ENCODE results near the gene RAB3GAP1.
"Not testable (repeated sequence)": the region's sequence is repeated elsewhere in the genome, so short reads cannot be mapped to it uniquely, and the experiment has no call there.

Gene RAB3GAP1

GRCh38 chr2:135105513-135106316, 53.6 kb downstream of the RAB3GAP1 start:
- DNase-seq (ENCODE audit: low read depth): not testable (repeated sequence)

DNA sequence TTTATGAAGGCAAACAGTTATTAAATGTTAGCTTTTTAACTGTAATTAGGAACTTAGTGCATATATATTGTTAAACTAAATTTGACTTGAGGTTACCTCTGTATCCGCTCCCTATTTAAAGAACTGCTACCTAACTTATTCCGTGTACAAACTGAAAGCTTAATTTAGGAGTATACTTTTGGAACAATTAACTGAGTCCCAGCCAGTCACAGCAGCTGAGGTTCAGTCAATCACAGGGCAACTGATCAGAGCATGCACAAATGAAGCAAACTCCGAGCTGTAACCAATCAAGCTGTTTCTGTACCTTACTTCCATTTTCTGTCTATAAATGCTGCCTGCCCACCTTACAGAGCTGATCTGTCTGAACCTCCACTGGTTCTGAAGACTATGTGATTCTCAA, 61.2 kb downstream of the RAB3GAP1 start:
- DNase-seq (ENCODE audit: low read depth): no peak

DNA sequence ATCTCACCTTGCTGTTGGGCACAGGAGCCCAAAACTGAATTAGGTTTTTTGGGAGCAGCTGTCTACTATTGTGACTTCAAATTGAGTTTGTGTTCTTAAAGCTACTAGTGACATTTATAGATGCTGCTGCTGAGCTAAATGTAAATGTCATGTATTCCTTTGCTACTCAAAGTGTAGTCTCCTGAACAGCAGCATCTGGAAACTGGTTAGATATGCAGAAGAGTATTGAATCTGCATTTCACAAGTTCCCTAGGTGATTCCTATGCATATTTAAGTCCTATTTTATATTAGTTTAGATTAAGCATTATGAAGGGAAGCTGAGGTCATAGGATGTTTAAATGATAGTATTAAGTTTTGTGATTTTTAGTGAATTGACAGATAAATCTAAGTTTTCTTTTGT, 67.5 kb downstream of the RAB3GAP1 start:
- DNase-seq (ENCODE audit: low read depth): no peak

- no peak for DNase-seq (ENCODE audit: low read depth)
Measured at GRCh38 chr2:135121016-135121657, 69.0 kb downstream of the RAB3GAP1 start.

DNA sequence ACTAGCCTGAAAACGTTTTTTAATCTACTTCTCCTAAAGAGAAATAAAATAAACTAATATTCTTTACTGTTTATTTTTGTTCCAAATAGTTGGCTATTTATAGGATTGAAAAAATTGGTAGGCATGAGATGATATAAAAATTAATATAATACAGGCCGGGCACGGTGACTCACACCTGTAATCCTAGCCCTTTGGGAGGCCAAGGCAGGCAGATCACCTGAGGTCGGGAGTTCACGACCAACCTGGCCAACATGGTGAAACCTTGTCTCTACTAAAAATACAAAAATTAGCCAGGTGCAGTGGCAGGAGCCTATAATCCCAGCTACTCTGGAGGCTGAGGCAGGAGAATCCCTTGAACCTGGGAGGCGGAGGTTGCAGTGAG, 69.6 kb downstream of the RAB3GAP1 start:
- DNase-seq (ENCODE audit: low read depth): not testable (repeated sequence)

DNA sequence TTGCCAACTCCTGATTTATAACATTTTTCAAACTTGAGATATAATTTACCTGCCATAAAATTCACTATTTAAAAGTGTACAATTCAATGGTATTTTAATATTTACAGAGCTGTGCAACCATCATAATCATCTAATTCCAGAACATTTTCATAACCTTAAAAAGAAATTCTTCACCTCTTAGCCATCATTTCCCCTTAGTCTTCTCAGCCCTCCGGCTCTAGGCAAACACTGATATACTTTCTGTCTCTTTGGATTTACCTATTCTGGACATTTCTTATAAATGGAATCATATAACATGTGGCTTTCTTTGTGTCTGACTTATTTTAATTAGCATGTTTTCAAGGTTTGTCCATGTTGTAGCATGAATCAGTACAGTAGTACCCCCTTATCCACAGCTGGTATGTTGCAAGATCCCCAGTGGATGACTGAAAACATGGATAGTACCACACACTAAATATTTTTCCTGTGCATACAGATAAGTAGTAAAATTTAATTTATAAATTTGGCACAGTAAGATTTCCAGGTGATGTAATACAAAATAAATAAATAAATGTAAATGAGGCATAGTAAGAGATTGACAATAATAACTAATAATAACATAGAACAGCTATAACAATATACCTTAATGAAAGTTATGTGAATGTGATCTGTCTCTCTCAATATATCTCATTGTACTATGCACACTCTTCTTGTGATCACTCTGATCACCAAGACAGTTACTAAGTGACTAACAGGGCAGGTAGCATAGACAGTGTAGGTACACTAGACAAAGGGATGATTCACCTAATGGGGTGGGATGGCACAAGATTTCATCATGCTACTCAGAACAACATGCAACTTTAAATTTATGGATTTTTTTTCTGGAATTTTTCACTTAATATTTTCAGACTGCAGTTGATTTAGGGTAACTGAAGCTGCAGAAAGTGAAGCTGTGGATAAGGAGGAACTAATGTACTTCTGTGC, 73.1 kb downstream of the RAB3GAP1 start:
- DNase-seq (ENCODE audit: low read depth): no peak

- DNase-seq (ENCODE audit: low read depth): no peak
Measured at GRCh38 chr2:135125940-135126339, 73.8 kb downstream of the RAB3GAP1 start.

GRCh38 chr2:135130751-135131150, 78.7 kb downstream of the RAB3GAP1 start:
- no peak for DNase-seq (ENCODE audit: low read depth)

DNA sequence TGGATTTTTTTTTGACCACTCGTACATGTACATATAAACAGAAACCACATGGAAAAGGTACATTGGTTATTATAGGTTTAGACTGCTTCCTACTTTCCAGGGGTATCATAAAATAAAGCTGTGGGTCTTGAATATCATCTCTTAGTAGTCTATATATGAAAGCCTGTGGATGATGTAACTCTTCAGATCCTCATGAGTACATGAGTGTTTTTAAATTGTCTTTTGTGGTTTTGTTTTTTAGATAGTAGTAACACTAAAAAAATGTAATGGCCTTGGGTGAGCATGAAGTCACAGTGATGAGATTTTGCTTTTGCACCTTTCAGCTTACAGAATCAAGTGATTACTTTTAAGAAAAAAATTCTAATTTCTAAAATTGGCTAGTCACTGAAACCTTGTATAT, 80.2 kb downstream of the RAB3GAP1 start:
- DNase-seq (ENCODE audit: low read depth): no peak

GRCh38 chr2:135140606-135141005, 88.5 kb downstream of the RAB3GAP1 start:
- no peak for DNase-seq (ENCODE audit: low read depth)

DNA sequence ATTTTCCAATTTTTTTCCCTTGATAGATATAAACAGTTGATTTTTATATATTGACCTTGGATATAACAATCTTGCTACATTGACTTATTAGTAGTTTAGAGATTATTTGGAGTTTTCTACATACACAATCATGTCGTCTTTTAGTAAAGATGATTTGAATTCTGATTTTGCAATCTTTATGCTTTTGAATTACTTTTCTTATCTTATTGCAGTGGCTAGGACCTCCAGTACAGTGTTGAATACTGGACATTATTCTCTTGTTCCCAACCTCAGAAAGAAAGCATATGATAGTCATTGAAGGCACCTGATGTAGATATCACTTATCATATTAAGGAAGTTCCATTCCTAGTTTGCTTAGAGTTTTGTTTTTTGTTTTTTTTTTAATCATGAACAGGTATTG, 90.2 kb downstream of the RAB3GAP1 start:
- DNase-seq (ENCODE audit: low read depth): no peak

GRCh38 chr2:135144343-135144742, 92.3 kb downstream of the RAB3GAP1 start:
- DNase-seq (ENCODE audit: low read depth): no peak

GRCh38 chr2:135149251-135149650, 97.2 kb downstream of the RAB3GAP1 start:
- DNase-seq (ENCODE audit: low read depth): no peak

DNA sequence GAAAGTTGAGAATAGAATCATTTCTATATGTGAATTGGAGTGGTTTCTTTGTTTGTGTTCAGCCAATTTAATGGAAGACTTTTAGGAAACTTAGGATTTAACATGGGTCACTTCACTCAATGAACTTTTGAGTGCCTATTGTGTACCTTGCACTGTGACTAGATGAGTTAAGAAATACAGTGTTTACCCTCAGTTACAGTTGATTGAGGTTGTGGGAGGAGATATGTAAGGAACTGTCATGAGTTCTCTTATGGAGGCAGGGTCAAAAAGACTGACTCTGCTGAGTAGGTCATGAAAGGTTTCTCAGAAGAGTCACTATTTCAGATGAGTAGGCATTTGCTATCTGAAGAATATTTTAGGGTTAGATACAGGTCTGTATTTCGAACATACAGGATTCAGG, 98.6 kb downstream of the RAB3GAP1 start:
- no peak for DNase-seq (ENCODE audit: low read depth)

DNA sequence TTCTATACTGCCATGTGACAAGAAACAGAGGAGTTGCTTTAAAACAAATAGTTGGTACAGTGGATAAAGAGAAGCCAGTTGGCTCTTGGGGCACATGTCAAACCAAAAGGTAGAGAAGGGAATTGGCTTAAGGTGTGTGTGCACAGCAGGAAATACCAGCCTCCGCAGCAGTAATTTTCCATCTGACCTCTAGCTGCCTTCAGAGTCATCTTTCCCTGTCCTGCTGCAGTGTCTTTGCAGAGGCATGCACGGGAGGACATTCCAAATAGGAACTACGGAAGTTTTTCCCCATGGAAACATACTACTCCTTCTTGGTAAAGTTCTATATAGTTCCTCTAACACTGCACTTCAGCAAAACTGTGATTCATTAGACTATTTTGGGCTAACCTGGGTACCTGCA, 99.5 kb downstream of the RAB3GAP1 start:
- no peak for DNase-seq (ENCODE audit: low read depth)

DNA sequence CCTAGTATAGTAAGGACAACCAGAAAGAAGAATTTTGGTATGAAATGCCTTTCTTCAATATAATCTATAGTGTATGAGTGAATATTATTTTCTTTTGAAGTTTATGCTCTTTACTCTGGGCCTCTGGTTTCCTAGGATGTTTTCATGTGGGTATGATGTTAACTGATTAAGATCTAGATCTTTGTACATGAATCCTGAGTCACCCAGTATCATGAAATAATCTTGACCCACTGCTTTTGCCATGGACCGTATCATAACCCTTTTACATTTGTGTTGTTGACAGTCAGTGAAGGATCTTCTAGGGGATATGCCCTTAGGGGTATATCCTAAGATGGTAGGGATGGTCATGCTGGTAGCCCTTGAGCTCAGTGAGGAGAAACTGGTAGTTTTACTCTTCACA, 100.3 kb downstream of the RAB3GAP1 start:
- no peak for DNase-seq (ENCODE audit: low read depth)

- no peak for DNase-seq (ENCODE audit: low read depth)
Measured at GRCh38 chr2:135154962-135155361, 102.9 kb downstream of the RAB3GAP1 start.

DNA sequence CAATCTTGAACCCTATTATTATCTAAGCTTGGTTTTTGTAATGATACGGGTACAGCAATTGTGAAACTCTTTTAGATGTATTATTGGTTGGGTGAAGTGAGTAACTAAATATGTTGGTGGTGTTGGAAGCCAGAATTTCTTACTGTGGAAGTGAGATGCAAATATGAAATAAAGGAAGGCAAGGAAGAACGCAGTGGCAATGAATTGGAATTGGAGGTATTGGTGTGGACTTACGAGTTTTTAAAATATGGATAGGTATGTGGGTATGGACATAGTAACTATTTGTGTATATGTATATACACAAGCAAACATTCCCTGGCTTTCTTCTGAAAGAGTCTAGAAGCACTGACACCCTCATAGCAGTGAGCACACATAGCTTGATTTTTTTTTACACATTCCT, 105.8 kb downstream of the RAB3GAP1 start:
- DNase-seq (ENCODE audit: low read depth): no peak

DNA sequence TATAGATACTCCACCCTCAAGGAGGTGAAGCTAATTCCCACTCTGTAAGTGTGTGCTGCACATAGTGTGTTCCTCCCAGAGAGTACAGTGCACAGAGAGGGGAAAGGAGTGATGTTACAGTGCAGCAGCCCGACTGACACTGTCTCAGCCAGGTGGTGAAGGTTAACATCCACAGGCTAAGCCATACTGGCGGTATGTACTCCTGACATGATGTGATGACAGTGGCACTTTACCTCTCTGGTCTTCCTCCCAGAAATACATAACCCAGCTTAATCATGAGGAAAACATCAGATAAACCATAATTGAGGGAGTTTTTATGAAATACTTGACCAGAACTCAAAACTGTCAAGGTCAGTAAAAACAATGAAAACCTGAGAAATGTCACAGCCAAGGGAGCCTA, 107.1 kb downstream of the RAB3GAP1 start:
- no peak for DNase-seq (ENCODE audit: low read depth)

- no peak for DNase-seq (ENCODE audit: low read depth)
Measured at GRCh38 chr2:135162377-135162776, 110.3 kb downstream of the RAB3GAP1 start.

DNA sequence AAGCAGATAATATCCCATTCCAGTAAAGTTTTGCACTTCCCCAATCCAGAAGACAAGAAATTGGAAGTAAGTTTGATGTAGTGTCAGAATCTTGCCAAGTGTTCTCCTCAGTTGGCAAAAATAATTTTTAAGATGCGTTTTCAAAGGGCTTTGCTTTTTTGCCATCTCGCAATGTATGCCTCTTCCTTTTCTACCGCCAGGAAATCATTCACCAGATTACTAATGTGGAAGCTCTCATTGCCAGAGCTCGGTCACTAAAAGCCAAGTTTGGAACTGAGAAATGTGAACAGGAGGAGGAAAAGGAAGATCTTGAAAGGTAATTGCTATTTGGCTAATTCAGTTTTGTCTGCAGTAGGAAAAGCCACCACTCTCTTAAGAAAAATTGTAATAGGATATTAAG, 110.7 kb downstream of the RAB3GAP1 start:
- no peak for DNase-seq (ENCODE audit: low read depth)

- DNase-seq (ENCODE audit: low read depth): no peak
Measured at GRCh38 chr2:135163306-135163705, 111.2 kb downstream of the RAB3GAP1 start.

DNA sequence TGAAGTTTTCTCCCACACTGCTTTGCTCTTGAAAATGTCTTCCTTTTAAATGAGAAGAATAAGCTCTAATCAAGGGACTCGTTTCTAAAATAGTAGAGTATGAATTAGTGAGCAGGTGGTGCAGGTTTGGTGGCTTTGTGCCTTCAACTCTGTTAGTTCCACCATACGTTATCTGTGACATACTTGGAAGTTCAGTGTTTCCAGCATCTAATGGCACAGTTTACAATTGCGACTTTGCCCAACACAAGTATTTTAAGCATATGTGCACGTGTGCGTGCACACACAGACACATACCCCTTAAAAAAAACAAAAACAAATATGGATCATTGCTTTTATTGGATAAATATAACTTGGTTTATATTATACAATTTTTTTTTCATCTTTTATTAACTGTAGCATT, 111.8 kb downstream of the RAB3GAP1 start:
- no peak for DNase-seq (ENCODE audit: low read depth)
